Inflammatory macrophage treated with lipopolysaccharide for 1 hour (primary cell): ENCODE results near the gene PITX3.

Source experiments
- DNase-seq, 2 donors: peaks; one replicate each; pipeline ENCODE4 v3.0.0-alpha.2; 2020 to 2022

The PITX3 gene

DNA sequence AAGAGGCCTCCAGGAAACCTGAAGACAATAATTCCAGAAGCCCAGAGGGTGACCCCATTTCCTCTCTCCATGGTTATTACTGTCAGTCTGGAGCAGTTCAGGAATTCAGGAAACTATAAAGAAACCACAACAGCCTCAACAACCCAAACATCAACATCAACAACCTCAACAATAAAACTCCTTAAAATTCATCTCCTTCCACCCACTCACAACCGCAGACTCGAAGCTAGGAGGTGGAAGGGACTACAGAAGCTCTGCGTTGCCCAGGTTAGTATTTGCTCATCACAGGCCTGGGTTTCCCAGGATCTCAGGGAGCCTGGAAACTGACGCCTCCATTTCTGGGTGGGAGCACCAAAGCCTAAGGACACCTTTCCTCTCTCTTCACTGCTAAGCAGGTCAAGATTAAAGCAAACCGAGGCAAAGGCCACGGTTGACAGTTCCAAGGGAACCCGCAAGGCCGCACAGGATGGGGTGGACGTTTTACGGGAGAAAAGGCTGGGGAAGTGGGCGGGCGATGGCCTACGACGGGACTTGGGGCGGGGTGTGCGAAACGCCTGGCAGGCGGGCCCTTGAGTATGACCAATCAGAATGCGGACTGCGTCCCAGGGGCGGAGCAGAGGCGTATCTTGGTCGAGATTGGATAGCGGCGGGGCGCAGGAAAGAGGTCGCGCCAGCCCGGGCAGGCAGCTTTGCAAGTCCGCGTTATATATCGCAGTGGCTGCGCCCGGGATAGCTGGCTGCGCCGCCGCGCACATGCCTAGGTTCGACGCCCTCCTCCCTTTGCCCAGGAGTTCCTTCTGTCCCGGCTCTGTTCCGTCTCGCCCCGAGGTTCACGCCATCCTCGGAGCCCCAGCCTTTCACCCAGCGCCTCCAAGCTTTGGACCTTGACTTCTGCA, 15.4 kb downstream of the PITX3 start, which contains the start of gene ELOVL3:
Gene ELOVL3, plus strand, starts transcription at position 654 of the 896 bp plus-strand sequence. CDS start 250 bp downstream, outside the sequence.
- peak; percentile 88 to 94 for DNase-seq

- no peak for DNase-seq
Observed at GRCh38 chr10:102222797-102223196, 18.5 kb downstream of the PITX3 start.

DNA sequence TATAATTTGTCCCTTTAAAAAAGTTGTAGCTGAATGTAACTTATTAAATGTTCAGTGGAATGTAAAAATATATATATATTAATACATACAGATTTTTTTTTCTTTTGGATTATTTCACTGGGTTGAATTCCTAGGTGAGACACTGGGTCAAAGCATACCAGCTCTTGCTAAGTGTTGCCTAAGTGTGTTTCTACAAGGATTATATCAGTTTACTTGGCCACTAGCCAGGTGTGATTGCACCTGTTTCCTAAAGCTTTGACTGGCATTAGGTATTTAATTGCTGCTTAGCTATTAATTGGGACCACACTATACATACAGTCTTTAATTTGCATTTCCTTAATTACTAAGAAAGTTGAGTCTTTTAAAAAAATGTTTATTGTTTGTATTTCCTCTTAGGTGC, 20.7 kb downstream of the PITX3 start:
- no peak for DNase-seq

DNA sequence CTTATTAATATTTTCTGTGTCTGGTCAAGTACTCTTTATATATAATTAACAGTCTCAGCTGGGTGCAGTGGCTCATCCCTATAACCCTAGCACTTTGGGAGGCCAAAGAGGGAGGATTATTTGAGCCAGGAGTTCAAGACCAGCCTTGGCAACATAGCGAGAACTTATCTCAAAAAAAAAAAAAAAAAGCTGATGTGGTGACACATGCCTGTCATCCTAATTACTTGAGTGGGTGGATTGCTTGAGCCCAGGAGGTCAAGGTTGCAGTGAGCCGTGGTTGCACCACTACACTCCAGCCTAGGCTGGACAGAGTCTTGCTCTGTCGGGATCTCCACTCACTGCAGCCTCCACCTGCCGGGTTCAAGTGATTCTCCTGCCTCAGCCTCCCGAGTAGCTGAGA, 21.9 kb downstream of the PITX3 start:
- DNase-seq, result no peak

GRCh38 chr10:102213599-102213998, 27.7 kb downstream of the PITX3 start:
- peak in 1 of 2 donors; percentile 52 for DNase-seq

GRCh38 chr10:102211615-102212299, 29.6 kb downstream of the PITX3 start:
- DNase-seq, result no peak

DNA sequence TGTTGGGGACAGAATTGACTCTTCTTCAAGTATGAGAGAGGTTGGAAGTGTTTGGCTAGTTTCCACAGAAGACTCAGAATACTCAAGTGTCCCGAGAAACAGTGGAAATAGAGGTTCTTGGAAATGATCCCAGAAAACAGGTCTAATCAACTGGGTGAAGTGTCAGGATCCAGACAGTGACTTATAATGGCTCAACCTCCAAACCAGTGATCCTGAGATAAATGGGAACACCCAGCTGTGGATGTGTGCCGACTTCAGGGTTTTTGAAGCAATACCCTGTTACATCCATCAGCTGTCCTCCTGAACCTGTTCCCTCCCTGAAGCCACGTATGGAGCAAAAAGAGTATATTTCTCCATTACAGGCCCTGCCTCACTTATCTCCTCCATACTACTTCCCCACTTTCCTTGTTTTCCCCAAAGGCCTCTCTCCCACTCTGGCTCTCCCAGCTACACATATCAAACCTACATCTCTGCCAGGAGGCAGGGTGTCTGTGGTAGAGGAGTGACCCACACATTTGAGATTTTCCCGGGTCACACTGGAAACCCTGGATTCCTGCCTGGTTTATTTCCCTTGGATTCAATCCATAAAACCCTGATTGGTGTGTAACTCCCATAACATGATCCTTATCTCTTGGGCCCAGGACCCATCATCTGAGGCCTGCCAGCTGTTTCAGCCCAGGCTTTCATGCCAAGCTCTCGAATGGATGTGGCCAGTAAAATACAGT, 32.8 kb downstream of the PITX3 start:
- no peak for DNase-seq

GRCh38 chr10:102202386-102202785, 38.9 kb downstream of the PITX3 start:
- DNase-seq, result no peak

DNA sequence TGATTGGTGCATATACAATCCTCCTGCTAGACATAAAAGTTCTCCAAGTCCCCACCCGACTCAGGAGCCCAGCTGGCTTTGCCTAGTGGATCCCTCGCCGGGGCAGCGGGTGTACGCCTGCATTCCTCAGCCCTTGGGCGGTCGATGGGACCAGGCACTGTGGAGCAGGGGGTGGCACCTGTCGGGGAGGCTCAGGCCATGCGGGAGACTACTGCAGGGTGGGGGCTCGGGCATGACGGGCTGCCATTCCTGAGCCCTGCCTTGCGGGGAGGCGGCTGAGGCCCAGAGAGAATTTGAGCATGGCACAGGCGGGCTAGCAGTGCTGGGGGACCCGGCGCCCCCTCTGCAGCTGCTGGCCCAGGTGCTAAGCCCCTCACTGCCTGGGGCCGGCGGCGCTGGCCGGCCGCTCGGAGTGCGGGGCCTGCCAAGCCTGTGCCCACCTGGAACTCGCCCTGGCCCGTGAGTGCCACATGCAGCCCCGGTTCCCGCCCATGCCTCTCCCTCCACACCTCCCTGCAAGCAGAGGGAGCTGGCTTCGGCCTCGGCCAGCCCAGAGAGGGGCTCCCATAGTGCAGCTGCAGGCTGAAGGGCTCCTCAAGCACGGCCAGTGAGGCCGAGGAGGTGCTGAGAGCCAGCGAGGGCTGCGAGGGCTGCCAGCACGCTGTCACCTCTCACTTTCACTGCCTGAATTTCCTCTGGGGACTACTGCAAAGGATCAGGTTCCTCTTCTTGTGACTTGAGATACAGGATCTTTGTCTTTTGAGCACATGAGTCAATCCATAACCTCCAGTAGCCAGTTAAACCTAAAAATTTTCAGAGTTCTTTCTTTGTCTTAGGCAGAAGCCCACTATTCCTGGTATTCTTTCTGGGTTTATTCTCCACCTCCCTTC, 40.3 kb downstream of the PITX3 start:
- peak; percentile 31 to 33 for DNase-seq

DNA sequence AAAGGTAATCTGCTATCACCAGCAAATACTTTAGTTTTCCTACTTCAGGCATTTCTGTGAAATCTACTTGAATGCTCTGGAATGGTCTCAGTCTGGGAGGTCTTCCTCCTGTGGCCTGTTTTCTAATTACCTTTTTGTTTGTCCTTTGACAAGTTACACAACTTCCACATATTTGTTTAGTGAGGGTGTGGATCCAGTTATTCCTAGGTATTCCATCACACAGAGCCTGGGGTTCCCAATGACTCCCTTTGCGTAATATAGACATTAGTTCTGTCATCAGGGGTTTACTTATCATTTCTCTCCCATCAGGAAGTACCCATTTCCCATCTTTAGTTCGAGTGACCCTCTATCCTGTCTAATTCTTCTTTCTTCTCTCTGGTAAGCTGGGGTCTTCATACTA, 43.3 kb downstream of the PITX3 start:
- DNase-seq, result no peak

- DNase-seq, result peak in 1 of 2 donors; percentile 29
Observed at GRCh38 chr10:102196893-102197292, 44.4 kb downstream of the PITX3 start.

- peak in 1 of 2 donors; percentile 9 for DNase-seq
Observed at GRCh38 chr10:102195296-102195870, 45.9 kb downstream of the PITX3 start.

DNA sequence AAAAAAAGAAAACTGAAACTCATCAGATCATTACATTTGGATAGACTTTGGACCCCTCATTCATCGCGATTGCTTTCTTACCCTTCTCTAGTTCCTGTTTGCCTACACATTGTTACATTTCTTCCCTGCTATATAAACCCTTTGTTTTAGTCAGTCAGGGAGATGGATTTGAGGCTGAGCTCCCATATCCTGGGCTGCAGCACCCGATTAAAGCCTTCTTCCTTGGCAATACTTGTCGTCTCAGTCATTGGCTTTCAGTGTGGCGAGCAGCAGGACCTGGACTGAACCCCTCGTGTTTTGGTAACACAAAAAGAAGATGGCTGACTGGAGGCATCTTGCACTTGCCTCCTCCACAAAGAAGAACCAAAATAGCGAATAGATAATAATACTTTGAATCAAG, 49.4 kb downstream of the PITX3 start:
- DNase-seq, result no peak

GRCh38 chr10:102188941-102189898, 52.1 kb downstream of the PITX3 start:
- peak; percentile 58 for DNase-seq

DNA sequence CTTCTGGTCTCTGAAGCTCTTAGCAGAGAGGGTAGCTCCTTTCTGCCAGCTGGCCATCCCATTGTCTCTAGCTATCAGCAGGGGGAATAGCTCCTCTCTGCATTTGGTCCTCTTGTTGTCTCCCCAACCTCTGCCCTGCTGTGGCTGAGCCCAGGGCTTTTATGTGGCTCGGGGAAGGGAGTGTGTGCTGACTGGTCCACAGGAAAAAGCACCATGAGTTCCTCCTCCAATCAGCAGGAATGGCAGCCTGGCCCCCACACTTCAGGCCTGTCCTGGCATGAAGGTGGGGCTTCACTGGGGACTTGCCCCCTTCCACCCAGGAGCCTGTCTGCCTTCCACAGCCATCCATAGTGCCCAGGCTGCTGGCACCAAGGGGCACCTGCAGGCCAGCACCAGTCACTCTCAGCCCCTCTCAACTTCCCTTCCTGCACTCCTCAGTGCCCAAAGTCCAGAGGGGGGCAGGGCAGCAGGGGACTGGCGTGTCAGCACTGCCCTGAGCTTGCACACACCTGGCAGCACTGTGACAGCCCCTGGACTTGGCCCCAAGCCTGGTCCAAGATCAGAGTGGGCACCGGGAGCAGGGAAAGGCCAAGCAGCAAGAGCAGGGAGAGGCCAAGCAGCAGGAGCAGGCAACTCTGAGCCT, 52.9 kb downstream of the PITX3 start:
- DNase-seq, result no peak

DNA sequence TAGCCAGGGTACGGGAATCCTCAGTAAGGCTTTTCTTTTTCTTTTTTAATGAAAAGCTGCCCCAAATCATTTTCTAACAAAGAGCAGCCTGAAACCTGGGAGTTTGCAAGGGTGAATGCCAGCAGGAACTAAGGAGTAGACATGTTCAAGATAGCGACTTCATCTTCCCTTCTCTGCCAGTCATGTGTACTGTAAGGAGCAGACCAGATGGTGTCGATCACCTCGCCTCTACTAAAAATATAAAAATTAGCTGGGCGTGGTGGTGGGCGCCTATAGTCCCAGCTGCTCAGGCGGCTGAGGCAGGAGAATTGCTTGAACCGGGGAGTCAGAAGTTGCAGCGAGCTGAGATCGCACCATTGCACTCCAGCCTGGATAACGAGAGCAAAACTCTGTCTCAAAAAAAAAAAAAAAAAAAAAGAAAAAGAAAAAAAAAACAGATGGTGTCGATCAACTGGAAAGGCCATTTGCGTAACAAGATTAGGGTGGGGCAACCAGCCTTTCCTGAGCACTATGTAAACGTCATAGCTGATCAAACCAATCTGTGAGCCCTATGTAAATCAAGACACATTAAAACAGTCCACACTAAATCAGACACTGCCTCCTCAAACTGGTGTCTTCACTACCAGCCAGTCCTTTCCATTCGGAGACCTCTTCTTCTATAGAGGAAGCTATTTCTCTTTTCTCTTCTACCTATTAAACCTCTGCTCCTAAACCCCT, 55.3 kb downstream of the PITX3 start:
- no peak for DNase-seq

GRCh38 chr10:102185272-102185671, 56.0 kb downstream of the PITX3 start:
- DNase-seq, result no peak

GRCh38 chr10:102184606-102185005, 56.7 kb downstream of the PITX3 start:
- DNase-seq, result no peak
